ENCODE measurements around the gene FOXD1.
"Not testable (repeated sequence)": the region's sequence is repeated elsewhere in the genome, so short reads cannot be mapped to it uniquely, and the experiment has no call there.

Gene FOXD1

GRCh38 chr5:73420666-73421065 lies 27.9 kb downstream of the FOXD1 start:
- H3K4me3 Mint-ChIP-seq, result no peak overlapping the region
- ATAC-seq, result no peak
- H3K4me1 Mint-ChIP-seq, result peaks cover 5% of the 10 kb centered on the region

GRCh38 chr5:73419465-73420390 lies 28.8 kb downstream of the FOXD1 start:
- H3K4me1 Mint-ChIP-seq, result peaks cover 5% of the 10 kb centered on the region
- peaks cover 83% of the 10 kb centered on the region for H3K27me3 Mint-ChIP-seq
- H3K27ac Mint-ChIP-seq, result no peak overlapping the region
- no peak for ATAC-seq
- H3K4me3 Mint-ChIP-seq, result no peak overlapping the region
- no peaks in the 10 kb centered on the region for H3K36me3 Mint-ChIP-seq (ENCODE audit: low read depth)
- H3K9me3 Mint-ChIP-seq, result peaks cover 4% of the 10 kb centered on the region
- no peak for DNase-seq

More at GRCh38 chr5:73420666-73421065, 27.9 kb downstream of the FOXD1 start:
- Mint-ChIP-seq H3K27ac (no peak overlapping the region), H3K9me3 (peaks cover 4% of the 10 kb centered on the region), H3K36me3 (ENCODE audit: low read depth) (no peaks in the 10 kb centered on the region), H3K27me3 (peaks cover 77% of the 10 kb centered on the region)
- no peak for DNase-seq

- H3K27ac Mint-ChIP-seq, result no peak overlapping the region
- no peak overlapping the region for H3K4me3 Mint-ChIP-seq
- no peak for ATAC-seq
- H3K36me3 Mint-ChIP-seq (ENCODE audit: low read depth), result no peaks in the 10 kb centered on the region
- peaks cover 5% of the 10 kb centered on the region for H3K4me1 Mint-ChIP-seq
- peaks cover 4% of the 10 kb centered on the region for H3K9me3 Mint-ChIP-seq
- peaks cover 82% of the 10 kb centered on the region for H3K27me3 Mint-ChIP-seq
- DNase-seq, result no peak
Observed at GRCh38 chr5:73419117-73419464, 29.5 kb downstream of the FOXD1 start.

GRCh38 chr5:73418244-73418691 lies 30.3 kb downstream of the FOXD1 start:
- no peaks in the 10 kb centered on the region for H3K36me3 Mint-ChIP-seq (ENCODE audit: low read depth)
- H3K4me3 Mint-ChIP-seq, result no peak overlapping the region
- no peak overlapping the region for H3K27ac Mint-ChIP-seq
- peaks cover 4% of the 10 kb centered on the region for H3K9me3 Mint-ChIP-seq
- peaks cover 5% of the 10 kb centered on the region for H3K4me1 Mint-ChIP-seq
- peaks cover 80% of the 10 kb centered on the region for H3K27me3 Mint-ChIP-seq
- no peak for ATAC-seq
- DNase-seq, result no peak

GRCh38 chr5:73417303-73418034 lies 31.1 kb downstream of the FOXD1 start:
- peaks cover 4% of the 10 kb centered on the region for H3K9me3 Mint-ChIP-seq
- DNase-seq, result no peak
- no peak overlapping the region for H3K4me3 Mint-ChIP-seq
- ATAC-seq, result no peak
- peaks cover 83% of the 10 kb centered on the region for H3K27me3 Mint-ChIP-seq
- H3K27ac Mint-ChIP-seq, result no peak overlapping the region
- no peaks in the 10 kb centered on the region for H3K36me3 Mint-ChIP-seq (ENCODE audit: low read depth)
- peaks cover 5% of the 10 kb centered on the region for H3K4me1 Mint-ChIP-seq

- Mint-ChIP-seq H3K4me3 (no peak overlapping the region), H3K27me3 (peaks cover 73% of the 10 kb centered on the region), H3K9me3 (no peaks in the 10 kb centered on the region), H3K36me3 (ENCODE audit: low read depth) (no peaks in the 10 kb centered on the region), H3K4me1 (peaks cover 5% of the 10 kb centered on the region), H3K27ac (no peak overlapping the region)
- ATAC-seq (no peak), DNase-seq (no peak)
Observed at GRCh38 chr5:73415617-73416016, 33.0 kb downstream of the FOXD1 start.

- Mint-ChIP-seq H3K9me3 (no peaks in the 10 kb centered on the region), H3K4me3 (no peak overlapping the region), H3K4me1 (peaks cover 3% of the 10 kb centered on the region), H3K27me3 (peaks cover 70% of the 10 kb centered on the region), H3K27ac (no peak overlapping the region), H3K36me3 (ENCODE audit: low read depth) (no peaks in the 10 kb centered on the region)
- ATAC-seq (no peak), DNase-seq (no peak)
Observed at GRCh38 chr5:73415171-73415570, 33.4 kb downstream of the FOXD1 start.

- peaks cover 53% of the 10 kb centered on the region for H3K27me3 Mint-ChIP-seq
- ATAC-seq (no peak), DNase-seq (no peak)
Observed at GRCh38 chr5:73412597-73412988, 36.0 kb downstream of the FOXD1 start.

GRCh38 chr5:73411936-73412596 lies 36.5 kb downstream of the FOXD1 start:
- H3K27ac Mint-ChIP-seq, result no peak overlapping the region
- H3K27me3 Mint-ChIP-seq, result peaks cover 50% of the 10 kb centered on the region
- H3K36me3 Mint-ChIP-seq (ENCODE audit: low read depth), result no peaks in the 10 kb centered on the region
- DNase-seq (no peak), ATAC-seq (no peak)
- no peaks in the 10 kb centered on the region for H3K4me1 Mint-ChIP-seq
- H3K9me3 Mint-ChIP-seq, result no peaks in the 10 kb centered on the region
- no peak overlapping the region for H3K4me3 Mint-ChIP-seq

More at GRCh38 chr5:73412597-73412988, 36.0 kb downstream of the FOXD1 start:
- no peak overlapping the region for H3K4me3 Mint-ChIP-seq
- no peaks in the 10 kb centered on the region for H3K9me3 Mint-ChIP-seq
- H3K27ac Mint-ChIP-seq, result no peak overlapping the region
- H3K36me3 Mint-ChIP-seq (ENCODE audit: low read depth), result no peaks in the 10 kb centered on the region
- H3K4me1 Mint-ChIP-seq, result no peaks in the 10 kb centered on the region

GRCh38 chr5:73409927-73410326 lies 38.6 kb downstream of the FOXD1 start:
- H3K9me3 Mint-ChIP-seq; H3K36me3 Mint-ChIP-seq (ENCODE audit: low read depth); DNase-seq; H3K27ac Mint-ChIP-seq; ATAC-seq; H3K4me3 Mint-ChIP-seq; H3K4me1 Mint-ChIP-seq: not testable (repeated sequence)
- H3K27me3 Mint-ChIP-seq, result peaks cover 44% of the 10 kb centered on the region

- no peaks in the 10 kb centered on the region for H3K9me3 Mint-ChIP-seq
- DNase-seq (no peak), ATAC-seq (no peak)
- no peaks in the 10 kb centered on the region for H3K36me3 Mint-ChIP-seq (ENCODE audit: low read depth)
- no peaks in the 10 kb centered on the region for H3K4me1 Mint-ChIP-seq
- no peak overlapping the region for H3K4me3 Mint-ChIP-seq
- peaks cover 24% of the 10 kb centered on the region for H3K27me3 Mint-ChIP-seq
- H3K27ac Mint-ChIP-seq, result no peak overlapping the region
Observed at GRCh38 chr5:73405691-73406090, 42.9 kb downstream of the FOXD1 start.

GRCh38 chr5:73399775-73400174 lies 48.8 kb downstream of the FOXD1 start:
- Mint-ChIP-seq H3K9me3 (no peaks in the 10 kb centered on the region), H3K4me3 (no peak overlapping the region), H3K36me3 (ENCODE audit: low read depth) (no peaks in the 10 kb centered on the region), H3K4me1 (no peaks in the 10 kb centered on the region), H3K27me3 (peaks cover 19% of the 10 kb centered on the region), H3K27ac (no peak overlapping the region)
- DNase-seq (no peak), ATAC-seq (no peak)
